HG03280 (cell line): ENCODE data around the gene CAPZB.
"Not testable (repeated sequence)": the region's sequence is repeated elsewhere in the genome, so short reads cannot be mapped to it uniquely, and the experiment has no call there.

Experiments
- ATAC-seq: cut with Tn5 transposase; IDR thresholded peaks from one replicate; pipeline ENCODE4 v1.9.1; 2021; ENCODE audit warnings: mild to moderate bottlenecking, moderate library complexity; ENCODE audit not compliant: unreplicated experiment

CAPZB gene

GRCh38 chr1:19499887-19500286 is 14.5 kb upstream of the CAPZB start:
- not testable (repeated sequence) for ATAC-seq

DNA sequence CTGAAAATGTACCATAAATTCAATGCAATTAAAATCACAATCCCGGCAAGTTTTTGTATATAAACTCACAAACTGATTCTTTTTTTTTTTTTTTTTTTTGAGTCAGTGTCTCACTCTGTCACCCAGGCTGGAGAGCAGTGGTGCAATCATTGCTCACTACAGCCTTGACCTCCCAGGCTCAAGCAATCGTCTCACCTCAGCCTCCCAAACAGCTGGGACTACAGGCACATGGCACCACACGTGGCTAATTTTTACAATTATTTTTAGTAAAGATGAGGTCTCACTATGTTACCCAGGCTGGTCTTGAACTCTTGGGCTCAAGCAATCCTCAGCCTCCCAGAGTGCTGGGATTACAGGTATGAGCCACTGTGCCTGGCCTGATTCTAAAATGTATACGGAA is 12.1 kb upstream of the CAPZB start:
- ATAC-seq = not testable (repeated sequence)

- ATAC-seq = no peak
These were observed 11.2 kb upstream of the CAPZB start for GRCh38 chr1:19496527-19496874.

DNA sequence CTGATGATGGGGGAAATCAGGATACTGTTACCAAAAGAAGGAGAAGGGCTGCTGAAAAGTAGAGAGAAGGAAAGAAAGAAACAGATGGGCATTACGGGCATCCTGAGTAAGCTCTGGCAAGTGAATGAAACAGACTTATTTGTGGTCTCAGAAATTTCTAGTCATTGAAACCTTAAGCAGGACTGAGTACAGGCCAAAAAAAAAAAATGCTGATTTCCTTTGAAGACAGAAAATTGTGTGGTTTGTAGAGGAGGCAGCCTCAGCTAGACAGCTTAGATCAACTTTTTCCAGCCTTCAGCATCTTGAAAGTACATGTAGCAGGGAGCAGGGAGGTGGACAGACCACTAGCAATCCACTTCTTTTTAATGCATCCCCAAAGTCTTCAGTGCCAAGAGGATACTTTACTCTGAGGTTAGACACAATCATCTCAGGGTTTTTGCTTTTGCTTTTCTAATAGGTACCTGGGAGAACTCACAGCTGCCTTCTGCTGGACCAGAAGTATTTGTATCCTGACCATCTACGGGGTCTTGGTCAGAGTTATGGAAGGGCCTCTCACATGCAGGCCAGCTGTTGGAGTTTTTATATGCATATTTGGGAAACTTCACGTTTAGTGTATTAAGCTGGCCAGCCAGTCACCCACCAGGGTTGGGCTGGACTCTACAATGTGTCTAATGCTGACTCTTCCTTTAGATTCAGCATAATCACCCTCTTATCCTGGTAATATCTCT is 10.6 kb upstream of the CAPZB start:
- no peak for ATAC-seq

DNA sequence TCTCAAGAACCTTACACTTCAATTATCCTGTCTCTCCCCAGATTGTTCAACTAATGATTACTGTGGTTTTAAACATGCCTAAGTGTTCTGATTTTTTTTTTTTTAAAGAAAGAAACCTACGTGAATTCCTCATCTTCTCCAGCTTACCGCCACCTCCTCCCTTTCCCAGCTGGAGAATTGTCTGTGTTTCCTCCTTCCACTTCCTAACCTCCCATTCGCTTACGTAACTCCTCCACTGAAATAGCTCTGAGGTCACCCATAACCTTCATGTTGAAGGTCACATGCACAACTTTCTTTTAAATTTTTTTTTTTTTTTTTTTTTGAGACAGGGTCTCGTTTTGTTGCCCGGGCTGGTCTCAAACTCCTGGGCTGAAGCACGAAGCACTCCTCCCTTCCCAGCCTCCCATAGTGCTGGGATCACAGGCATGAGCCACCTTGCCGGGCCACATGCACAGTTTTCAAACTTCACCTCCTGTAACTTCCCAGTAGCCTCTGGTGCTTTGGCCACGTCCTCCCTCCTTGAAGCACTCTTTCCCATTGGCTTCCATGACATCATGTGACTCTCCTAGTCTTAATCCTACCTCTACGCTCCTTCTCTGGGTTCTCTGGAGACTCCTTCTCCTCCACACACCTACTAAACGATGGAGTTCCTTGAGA is 9.8 kb upstream of the CAPZB start:
- ATAC-seq = no peak

DNA sequence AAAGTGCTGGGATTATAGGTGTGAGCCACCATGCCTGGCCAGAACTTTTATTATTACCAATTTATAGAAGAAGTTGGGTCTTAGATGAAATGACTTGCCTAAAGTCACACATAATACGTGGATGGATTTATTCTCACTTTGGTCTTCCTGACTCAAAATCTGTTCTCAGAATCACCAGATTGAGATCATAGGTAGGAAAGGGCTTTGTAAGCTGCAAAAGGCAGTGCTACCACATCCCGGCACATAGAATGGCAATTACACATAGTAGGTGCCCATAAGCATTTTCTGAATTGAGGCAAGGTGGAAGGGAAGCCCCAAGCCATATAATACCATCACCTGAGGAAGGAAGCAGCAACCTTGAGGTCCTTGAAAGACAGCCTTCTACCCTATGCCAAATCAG is 8.2 kb upstream of the CAPZB start:
- ATAC-seq = no peak

GRCh38 chr1:19489996-19490395 is 4.7 kb upstream of the CAPZB start:
- no peak for ATAC-seq

- ATAC-seq = no peak
These were observed 2.8 kb upstream of the CAPZB start for GRCh38 chr1:19488136-19488535.

DNA sequence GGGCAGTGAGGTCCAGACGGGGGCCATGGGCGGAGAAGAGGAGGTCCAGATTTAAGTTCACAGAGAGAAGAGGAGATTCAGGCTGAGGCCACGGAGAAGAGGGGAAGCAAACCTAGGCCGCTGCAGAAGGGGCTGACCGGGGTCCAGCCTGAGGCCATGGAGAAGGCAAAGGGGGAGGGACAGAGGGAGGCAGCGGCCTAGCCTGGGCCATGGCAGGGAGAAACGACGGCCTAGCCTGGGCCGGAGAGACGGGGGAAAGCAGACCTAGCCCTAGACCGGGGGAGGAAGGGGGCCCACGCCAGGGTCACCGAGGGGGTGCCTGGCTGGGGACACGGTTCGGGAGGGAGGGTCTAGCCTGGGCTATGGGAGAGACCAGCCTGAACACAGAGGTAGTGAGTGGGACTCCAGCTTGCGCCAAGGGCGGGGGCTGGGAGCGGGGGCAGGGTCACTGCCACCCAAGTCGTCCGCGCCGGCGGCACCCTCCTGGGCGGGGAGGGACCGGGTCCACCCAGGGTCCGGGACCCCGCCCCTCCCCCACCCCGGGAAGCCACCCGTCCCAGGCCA is 459 bp downstream of the CAPZB start:
- ATAC-seq = peak; percentile 18

DNA sequence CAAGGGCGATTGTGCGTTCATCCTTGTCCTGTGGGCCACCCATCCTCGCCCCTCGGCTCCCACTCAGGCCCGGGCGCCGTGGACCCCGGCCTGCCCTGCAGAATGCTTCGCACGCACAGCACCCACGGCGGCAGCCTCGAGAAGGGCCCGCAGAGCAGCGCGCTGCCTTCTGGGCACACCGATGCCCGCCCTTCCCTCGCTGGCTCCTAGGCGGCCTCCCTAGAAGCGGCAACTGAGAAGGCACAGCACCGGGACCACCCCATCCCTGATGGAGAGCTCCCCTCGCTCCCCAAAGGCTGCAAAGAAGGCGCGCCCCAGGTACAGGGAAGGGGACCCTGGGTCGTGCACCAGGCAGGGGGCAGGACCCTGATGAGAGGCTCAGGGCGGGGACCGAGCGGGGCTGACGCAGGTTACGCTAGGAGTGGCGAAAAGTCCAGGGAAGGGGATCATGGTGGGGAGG is 971 bp downstream of the CAPZB start:
- ATAC-seq = no peak

GRCh38 chr1:19483691-19484090 is 1.6 kb downstream of the CAPZB start:
- ATAC-seq = no peak

DNA sequence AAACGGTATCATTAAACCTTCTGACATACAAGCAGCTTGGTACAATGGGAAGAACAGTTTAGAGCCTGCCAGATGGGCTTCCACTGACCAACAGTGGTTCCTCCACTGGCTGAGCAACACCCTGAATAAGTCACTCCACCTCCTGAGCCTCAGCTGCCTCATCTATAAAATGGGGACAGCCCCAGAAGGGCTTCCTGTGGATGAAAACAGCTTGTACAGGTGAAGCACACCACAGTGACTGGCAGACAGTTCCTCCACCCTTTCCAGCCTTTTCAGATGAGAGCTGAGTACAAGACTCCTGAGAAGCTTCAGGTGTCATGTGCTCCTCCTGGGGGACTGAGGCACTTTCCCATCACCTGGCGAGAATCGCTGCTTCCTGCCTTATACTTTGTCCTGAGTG is 2.1 kb downstream of the CAPZB start:
- ATAC-seq = no peak

GRCh38 chr1:19481826-19482398 is 3.4 kb downstream of the CAPZB start:
- no peak for ATAC-seq

- no peak for ATAC-seq
These were observed 5.1 kb downstream of the CAPZB start for GRCh38 chr1:19480282-19480681.

DNA sequence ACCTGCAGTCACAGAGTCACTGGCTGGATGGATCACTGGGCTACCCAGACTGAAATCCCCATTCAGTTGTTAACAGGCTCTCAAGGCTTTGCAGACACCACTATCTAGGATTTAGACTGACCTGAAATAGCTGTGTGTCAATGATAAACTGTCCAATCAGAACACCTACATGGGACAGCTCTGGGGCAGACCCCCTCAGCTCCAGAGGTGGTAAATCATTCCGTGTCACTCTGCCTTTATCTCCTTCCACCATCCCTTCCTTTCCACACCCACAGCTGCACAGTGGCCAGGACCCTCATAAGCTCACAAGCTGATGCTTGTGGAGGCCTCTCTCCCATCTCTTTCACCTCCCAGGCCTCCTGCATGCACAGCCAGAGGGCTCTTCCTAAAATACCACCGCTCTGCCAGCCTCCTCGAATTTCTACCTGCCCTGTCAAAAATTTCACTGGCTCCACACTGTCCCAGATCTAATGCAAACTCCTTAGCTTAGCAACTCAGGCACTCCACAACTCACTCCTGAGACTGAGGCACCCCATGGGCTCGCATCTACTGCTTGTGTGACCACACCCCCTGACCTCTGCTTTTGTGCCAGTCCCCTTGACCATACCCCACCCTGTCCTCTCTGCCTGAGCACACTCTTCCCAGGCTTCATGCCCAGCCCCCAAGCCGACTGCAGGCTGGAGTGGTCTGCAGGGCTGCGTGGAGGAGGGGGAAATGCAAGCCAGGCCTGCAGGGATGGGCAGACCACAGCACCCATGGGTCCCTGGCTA is 5.8 kb downstream of the CAPZB start:
- ATAC-seq = no peak

DNA sequence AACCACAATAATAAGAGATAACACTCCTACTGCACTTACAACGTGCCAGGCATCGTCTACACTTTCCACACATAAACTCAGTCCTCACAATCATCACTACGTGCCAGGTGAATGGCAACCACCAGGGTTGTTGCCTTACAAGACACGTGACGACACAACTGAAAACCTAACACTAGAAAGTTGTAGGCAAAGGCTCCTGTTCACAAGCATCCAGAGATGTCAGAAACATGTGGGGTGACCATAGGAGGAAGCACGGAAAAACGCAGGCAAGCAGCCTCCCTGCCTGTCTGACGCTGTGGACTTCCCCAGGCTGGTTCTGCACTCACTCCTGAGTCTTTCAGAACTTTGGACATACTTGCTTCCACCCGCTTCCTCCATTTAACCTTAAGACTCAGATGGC is 7.0 kb downstream of the CAPZB start:
- ATAC-seq = no peak

- ATAC-seq = peak; percentile 45
These were observed 7.8 kb downstream of the CAPZB start for GRCh38 chr1:19477284-19478249.

DNA sequence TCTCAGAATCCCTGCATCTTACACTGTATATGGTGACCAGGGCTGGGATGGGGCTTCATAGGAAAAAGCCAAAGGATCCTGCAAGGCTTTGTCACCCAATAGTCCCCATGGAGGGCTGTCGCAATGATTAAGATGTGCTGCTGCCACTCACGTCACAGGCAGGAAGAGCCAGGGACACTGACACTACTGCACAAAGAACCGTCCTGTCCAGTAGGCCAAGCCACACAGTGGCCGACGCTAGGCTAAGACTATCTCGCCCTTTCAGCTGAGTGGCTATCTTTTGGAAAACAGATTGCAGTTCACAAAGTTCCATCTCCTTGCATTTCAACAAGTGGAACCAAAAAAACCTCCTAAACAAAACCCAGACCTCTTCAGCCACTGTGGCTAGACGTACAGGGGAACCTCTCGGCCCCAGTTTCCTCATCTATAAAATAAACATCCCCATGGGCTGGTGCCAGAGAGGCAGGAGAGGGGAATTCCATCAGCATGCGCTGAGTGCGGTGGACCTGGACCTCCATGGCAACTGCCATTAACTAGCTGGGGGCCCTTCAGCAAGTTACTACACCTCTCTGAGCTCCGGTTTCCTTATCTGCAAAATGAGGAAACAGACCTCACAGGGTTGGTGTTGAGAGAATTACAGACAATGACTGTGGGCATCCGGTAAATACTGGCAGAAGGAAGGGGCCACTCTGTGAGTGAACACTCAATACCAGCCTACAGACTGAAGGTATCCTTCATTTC is 8.7 kb downstream of the CAPZB start:
- ATAC-seq = peak; percentile 39

- no peak for ATAC-seq
These were observed 10.0 kb downstream of the CAPZB start for GRCh38 chr1:19475296-19475695.
